Liver (tissue), 9 donors: ENCODE data around the gene TMTC2. TPM values are rescaled to one million over a fixed set of nuclear protein-coding genes. Genes with fewer than 3 reads are reported as not detected.

Experiments used
- DNase-seq: peaks from one replicate; pipeline ENCODE4 v3.0.0-alpha.2; 2017; ENCODE audit warnings: low spot score
- H3K27ac ChIP-seq, 2 donors: one replicate each; pipeline ENCODE4 v1.7.0; 2013; ENCODE audit warnings: inconsistent platforms in 2 of 2, low read length in 2 of 2, control low read depth in 1 of 2, low read depth in 1 of 2, mild to moderate bottlenecking in 1 of 2
- H3K27me3 ChIP-seq, 4 donors: one replicate each; pipeline versions ENCODE4 v1.6.1 to v1.7.0; 2013; ENCODE audit warnings: low read length in 3 of 4, inconsistent platforms in 1 of 4, mild to moderate bottlenecking in 1 of 4, moderate library complexity in 1 of 4; ENCODE audit not compliant: control insufficient read depth in 4 of 4, insufficient read depth in 4 of 4
- H3K36me3 ChIP-seq, 4 donors: one replicate each; pipeline versions ENCODE4 v1.6.1 to v1.7.0; 2013; ENCODE audit warnings: low read length in 3 of 4, mild to moderate bottlenecking in 3 of 4, low read depth in 1 of 4, moderate library complexity in 1 of 4; ENCODE audit not compliant: control insufficient read depth in 4 of 4, insufficient read depth in 3 of 4
- H3K4me1 ChIP-seq, 4 donors: one replicate each; pipeline versions ENCODE4 v1.6.1 to v1.7.0; 2013; ENCODE audit warnings: low read length in 3 of 4, mild to moderate bottlenecking in 3 of 4, moderate library complexity in 1 of 4; ENCODE audit not compliant: control insufficient read depth in 4 of 4, insufficient read depth in 4 of 4
- H3K4me3 ChIP-seq, 3 donors: one replicate each; pipeline versions ENCODE4 v1.6.1 to v1.7.0; 2013; ENCODE audit warnings: low read length in 3 of 3, control low read depth in 1 of 3, low read depth in 1 of 3, mild to moderate bottlenecking in 1 of 3
- H3K9ac ChIP-seq, 2 donors: one replicate each; pipeline ENCODE4 v1.7.0; 2013; ENCODE audit warnings: low read length in 2 of 2, mild to moderate bottlenecking in 2 of 2, moderate library complexity in 2 of 2, control low read depth in 1 of 2, low read depth in 1 of 2
- H3K9me3 ChIP-seq, 4 donors: one replicate each; pipeline versions ENCODE4 v1.6.1 to v1.7.0; 2013; ENCODE audit warnings: low read length in 3 of 4; ENCODE audit not compliant: control insufficient read depth in 4 of 4
- EGR1 ChIP-seq, 2 donors: IDR thresholded peaks; 2 replicates each; pipeline ENCODE4 v1.6.1; 2016 to 2018; ENCODE audit warnings: antibody characterized with exemption in 2 of 2, low read depth in 2 of 2
- FOXA1 ChIP-seq: IDR thresholded peaks from 2 replicates; pipeline ENCODE4 v1.6.1; 2016; ENCODE audit warnings: antibody characterized with exemption
- FOXA2 ChIP-seq: IDR thresholded peaks from 2 replicates; pipeline ENCODE4 v1.6.1; 2016; ENCODE audit warnings: antibody characterized with exemption
- GABPA ChIP-seq, 2 donors: IDR thresholded peaks in 1 of 2; conservative IDR thresholded peaks in 1 of 2; 2 replicates each; pipeline ENCODE4 v1.6.1; 2016; ENCODE audit warnings: antibody characterized with exemption in 2 of 2, mild to moderate bottlenecking in 1 of 2, moderate library complexity in 1 of 2
- HNF4A ChIP-seq, 2 donors: conservative IDR thresholded peaks; 2 replicates each; pipeline ENCODE4 v1.6.1; 2016; ENCODE audit warnings: antibody characterized with exemption in 2 of 2, mild to moderate bottlenecking in 2 of 2
- HNF4G ChIP-seq: IDR thresholded peaks from 2 replicates; pipeline ENCODE4 v1.6.1; 2016; ENCODE audit warnings: antibody characterized with exemption
- JUND ChIP-seq, 2 donors: IDR thresholded peaks; 2 replicates each; pipeline ENCODE4 v1.6.1; 2016; ENCODE audit warnings: antibody characterized with exemption in 2 of 2
- RAD21 ChIP-seq, 2 donors: IDR thresholded peaks; 2 replicates each; pipeline ENCODE4 v1.6.1; 2016; ENCODE audit warnings: antibody characterized with exemption in 2 of 2, mild to moderate bottlenecking in 2 of 2
- RXRA ChIP-seq, 2 donors: IDR thresholded peaks; 2 replicates each; pipeline ENCODE4 v1.6.1; 2017 to 2018; ENCODE audit warnings: antibody characterized with exemption in 2 of 2, mild to moderate bottlenecking in 1 of 2
- SP1 ChIP-seq: IDR thresholded peaks from 2 replicates; pipeline ENCODE4 v1.6.1; 2018; ENCODE audit warnings: antibody characterized with exemption, mild to moderate bottlenecking
- TAF1 ChIP-seq: conservative IDR thresholded peaks from 2 replicates; pipeline ENCODE4 v1.6.1; 2016; ENCODE audit warnings: antibody characterized with exemption, mild to moderate bottlenecking
- WGBS: extraction: QIAGEN DNeasy Blood & Tissue Kit; methylation state at CpG from one replicate; pipeline ENCODE4 v1.1.7; 2013; 5-methylcytosine and 5-hydroxymethylcytosine counted together
- polyA plus RNA-seq, 2 donors: library from polyadenylated mRNA; stranded (reverse) in 1 of 2; unstranded in 1 of 2; fragments of 200-250 nt in 1 of 2; fragments of >200 nt in 1 of 2; fragmentation: Nextera tagmentation in 1 of 2; extraction: Ambion mirVana in 1 of 2; gene quantifications; one replicate each; pipeline versions ENCODE4 v1.2.1 to v1.2.3, GENCODE V29; 2013 to 2015
- total RNA-seq, 2 donors: library from RNA; depleted of rRNA; stranded (reverse); fragments of >200 nt; gene quantifications; one replicate each; pipeline ENCODE4 v1.2.3, GENCODE V29; 2014
- TF ChIP-seq, protein P1 (sequence below): fragments of 150-350 bp; IDR thresholded peaks from 2 replicates; pipeline ENCODE4 v1.5.1; 2017; ENCODE audit warnings: improper control_type of control experiment, low read depth, low read length; ENCODE audit not compliant: missing input control
- TF ChIP-seq, protein P2 (sequence below): IDR thresholded peaks from 2 replicates; pipeline ENCODE4 v1.6.1; 2016; ENCODE audit warnings: antibody characterized with exemption, mild to moderate bottlenecking
- TF ChIP-seq, protein P3 (sequence below): IDR thresholded peaks from 2 replicates; pipeline ENCODE4 v1.6.1; 2016; ENCODE audit warnings: antibody characterized with exemption
- donor health status: healthy.
- donor health status: healthy.
- donor health status: healthy.
- donor health status: healthy.
- donor health status: healthy.

Gene TMTC2
- total and polyA plus RNA-seq, 4 donors: 0.36 to 3.0 (median 0.61) TPM

DNA sequence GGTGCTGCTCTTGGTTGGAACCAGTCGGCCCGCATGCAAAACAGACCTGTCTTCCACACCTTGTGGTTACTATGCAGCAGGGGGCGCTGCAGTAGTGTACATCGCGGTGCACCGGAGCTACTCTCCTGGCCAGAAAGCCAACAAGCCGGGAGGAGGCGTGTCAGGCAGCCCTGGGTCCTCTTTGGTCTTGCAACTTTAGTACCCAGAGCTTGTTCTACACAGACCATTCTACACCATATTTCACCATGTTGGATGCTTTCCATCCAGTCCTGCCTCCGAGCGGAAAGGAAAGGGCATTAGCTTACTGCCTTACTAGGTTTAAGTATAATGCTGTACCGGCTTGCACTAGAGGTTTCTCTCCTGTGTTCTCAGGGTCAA, 927 bp upstream of the TMTC2 start:
- Histone ChIP-seq H3K9me3 (no peaks in the 10 kb centered on the region), H3K4me3 (peak overlapping the region; percentile 53 to 94 (median 67)), H3K27me3 (no peaks in the 10 kb centered on the region), H3K9ac (peak overlapping the region; percentile 59 to 84), H3K27ac (peak overlapping the region; percentile 82 to 87), H3K36me3 (no peaks in the 10 kb centered on the region), H3K4me1 (peaks cover 1 to 20% (median 10%) of the 10 kb centered on the region in 4 donors)
- under 1% methylated on average over 11 of the region's 11 CpGs for WGBS
- no peak for TF ChIP-seq HNF4G
- no peak for TF ChIP-seq TAF1
- no peak for TF ChIP-seq FOXA2
- TF ChIP-seq, protein P1, sequence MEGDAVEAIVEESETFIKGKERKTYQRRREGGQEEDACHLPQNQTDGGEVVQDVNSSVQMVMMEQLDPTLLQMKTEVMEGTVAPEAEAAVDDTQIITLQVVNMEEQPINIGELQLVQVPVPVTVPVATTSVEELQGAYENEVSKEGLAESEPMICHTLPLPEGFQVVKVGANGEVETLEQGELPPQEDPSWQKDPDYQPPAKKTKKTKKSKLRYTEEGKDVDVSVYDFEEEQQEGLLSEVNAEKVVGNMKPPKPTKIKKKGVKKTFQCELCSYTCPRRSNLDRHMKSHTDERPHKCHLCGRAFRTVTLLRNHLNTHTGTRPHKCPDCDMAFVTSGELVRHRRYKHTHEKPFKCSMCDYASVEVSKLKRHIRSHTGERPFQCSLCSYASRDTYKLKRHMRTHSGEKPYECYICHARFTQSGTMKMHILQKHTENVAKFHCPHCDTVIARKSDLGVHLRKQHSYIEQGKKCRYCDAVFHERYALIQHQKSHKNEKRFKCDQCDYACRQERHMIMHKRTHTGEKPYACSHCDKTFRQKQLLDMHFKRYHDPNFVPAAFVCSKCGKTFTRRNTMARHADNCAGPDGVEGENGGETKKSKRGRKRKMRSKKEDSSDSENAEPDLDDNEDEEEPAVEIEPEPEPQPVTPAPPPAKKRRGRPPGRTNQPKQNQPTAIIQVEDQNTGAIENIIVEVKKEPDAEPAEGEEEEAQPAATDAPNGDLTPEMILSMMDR: peak; percentile 86
- TF ChIP-seq JUND (IDR thresholded peaks at IDR 0.05): no peak
- no peak for TF ChIP-seq EGR1 (IDR thresholded peaks at IDR 0.05; ENCODE audit: low read depth in 2 of 2)
- TF ChIP-seq RAD21 (IDR thresholded peaks at IDR 0.05): peak; percentile 96 to 97
- no peak for TF ChIP-seq SP1
- TF ChIP-seq, protein P2, sequence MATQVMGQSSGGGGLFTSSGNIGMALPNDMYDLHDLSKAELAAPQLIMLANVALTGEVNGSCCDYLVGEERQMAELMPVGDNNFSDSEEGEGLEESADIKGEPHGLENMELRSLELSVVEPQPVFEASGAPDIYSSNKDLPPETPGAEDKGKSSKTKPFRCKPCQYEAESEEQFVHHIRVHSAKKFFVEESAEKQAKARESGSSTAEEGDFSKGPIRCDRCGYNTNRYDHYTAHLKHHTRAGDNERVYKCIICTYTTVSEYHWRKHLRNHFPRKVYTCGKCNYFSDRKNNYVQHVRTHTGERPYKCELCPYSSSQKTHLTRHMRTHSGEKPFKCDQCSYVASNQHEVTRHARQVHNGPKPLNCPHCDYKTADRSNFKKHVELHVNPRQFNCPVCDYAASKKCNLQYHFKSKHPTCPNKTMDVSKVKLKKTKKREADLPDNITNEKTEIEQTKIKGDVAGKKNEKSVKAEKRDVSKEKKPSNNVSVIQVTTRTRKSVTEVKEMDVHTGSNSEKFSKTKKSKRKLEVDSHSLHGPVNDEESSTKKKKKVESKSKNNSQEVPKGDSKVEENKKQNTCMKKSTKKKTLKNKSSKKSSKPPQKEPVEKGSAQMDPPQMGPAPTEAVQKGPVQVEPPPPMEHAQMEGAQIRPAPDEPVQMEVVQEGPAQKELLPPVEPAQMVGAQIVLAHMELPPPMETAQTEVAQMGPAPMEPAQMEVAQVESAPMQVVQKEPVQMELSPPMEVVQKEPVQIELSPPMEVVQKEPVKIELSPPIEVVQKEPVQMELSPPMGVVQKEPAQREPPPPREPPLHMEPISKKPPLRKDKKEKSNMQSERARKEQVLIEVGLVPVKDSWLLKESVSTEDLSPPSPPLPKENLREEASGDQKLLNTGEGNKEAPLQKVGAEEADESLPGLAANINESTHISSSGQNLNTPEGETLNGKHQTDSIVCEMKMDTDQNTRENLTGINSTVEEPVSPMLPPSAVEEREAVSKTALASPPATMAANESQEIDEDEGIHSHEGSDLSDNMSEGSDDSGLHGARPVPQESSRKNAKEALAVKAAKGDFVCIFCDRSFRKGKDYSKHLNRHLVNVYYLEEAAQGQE: no peak
- TF ChIP-seq GABPA (IDR thresholded peaks at IDR 0.05 in 1 of 2, conservative IDR thresholded peaks at IDR 0.05 in 1 of 2): no peak
- TF ChIP-seq RXRA (IDR thresholded peaks at IDR 0.05): peak in 1 of 2 donors; percentile 18
- TF ChIP-seq FOXA1: no peak
- TF ChIP-seq HNF4A (conservative IDR thresholded peaks at IDR 0.05): no peak
- TF ChIP-seq, protein P3, sequence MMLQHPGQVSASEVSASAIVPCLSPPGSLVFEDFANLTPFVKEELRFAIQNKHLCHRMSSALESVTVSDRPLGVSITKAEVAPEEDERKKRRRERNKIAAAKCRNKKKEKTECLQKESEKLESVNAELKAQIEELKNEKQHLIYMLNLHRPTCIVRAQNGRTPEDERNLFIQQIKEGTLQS: no peak
- DNase-seq: peak; percentile 85

DNA sequence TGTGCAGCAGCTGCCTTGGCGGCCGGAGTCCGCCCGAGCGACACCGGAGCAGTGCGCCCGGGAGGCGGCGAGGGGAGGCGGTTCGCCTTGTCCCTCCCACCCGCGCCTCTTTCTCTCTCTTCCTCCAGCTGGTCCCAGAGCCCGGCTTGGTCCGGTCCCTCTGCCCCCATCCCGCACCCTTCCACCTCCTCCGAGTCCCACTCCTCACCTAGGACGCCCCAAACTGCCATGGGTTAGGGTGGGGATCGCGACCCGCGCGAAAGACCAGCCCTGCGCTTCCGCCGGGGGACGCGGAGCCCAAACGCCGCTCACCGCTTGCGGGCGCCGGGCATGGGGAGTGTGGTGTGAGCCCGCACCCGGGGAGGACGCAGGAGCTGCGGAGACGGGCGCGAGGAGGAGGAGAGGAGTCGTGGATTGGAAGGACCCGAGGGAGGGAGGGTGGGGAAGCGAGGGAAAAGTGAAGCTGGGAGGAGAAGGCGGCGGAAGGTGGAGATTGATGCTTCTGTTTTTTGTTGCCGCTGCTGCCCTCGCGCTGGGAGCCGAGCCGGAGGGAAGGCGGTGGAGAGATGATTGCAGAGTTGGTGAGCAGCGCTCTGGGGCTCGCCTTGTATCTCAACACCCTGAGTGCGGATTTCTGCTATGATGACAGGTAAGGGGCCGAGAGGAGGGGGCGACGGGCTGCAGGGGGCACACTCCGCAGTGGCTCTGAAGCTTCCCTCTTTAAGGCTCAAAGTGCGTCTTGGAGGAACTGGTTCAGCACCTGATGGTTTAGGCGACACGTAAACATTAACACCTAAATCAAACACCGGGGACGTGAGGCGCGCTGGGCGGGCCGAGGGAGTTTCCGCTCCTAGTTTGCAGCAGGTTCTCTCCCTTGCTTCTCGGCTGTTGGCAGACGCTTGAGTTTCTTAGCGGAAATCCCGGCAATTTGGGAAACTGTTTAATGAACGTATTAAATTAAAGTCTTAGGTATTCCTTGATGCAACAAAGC, 610 bp downstream of the TMTC2 start:
- TF ChIP-seq FOXA1 (no peak), JUND (IDR thresholded peaks at IDR 0.05) (no peak)
- Histone ChIP-seq H3K27ac (peak overlapping the region; percentile 82 to 87), H3K36me3 (no peaks in the 10 kb centered on the region), H3K9ac (peak overlapping the region; percentile 30 to 50), H3K9me3 (no peaks in the 10 kb centered on the region), H3K4me3 (peak overlapping the region; percentile 53 to 94 (median 67)), H3K27me3 (no peaks in the 10 kb centered on the region), H3K4me1 (peaks cover 1 to 20% (median 10%) of the 10 kb centered on the region in 4 donors)
- under 1% methylated on average over 75 of the region's 75 CpGs for WGBS
- DNase-seq: peak; percentile 36
